Brain microvascular endothelial cell (primary cell): ENCODE results near the gene LYSMD1.
A peak's percentile ranks its signal among the peaks of the same experiment; 100 is the strongest.

Source experiments
- DNase-seq: peaks from one replicate; pipeline ENCODE4 v3.0.0-alpha.2; 2020
- H3K27ac ChIP-seq: fragments of 250-450 bp; sonication (Bioruptor Pico); 2 replicates; pipeline ENCODE4 v1.5.1; 2020; ENCODE audit warnings: mild to moderate bottlenecking, moderate library complexity
- H3K27me3 ChIP-seq: fragments of 250-450 bp; sonication (Bioruptor Pico); replicated peaks from 2 replicates; pipeline ENCODE4 v1.5.1; 2020; ENCODE audit warnings: mild to moderate bottlenecking
- H3K36me3 ChIP-seq: fragments of 250-450 bp; sonication (Bioruptor Pico); replicated peaks from 2 replicates; pipeline ENCODE4 v1.5.1; 2020; ENCODE audit warnings: mild to moderate bottlenecking
- H3K4me3 ChIP-seq: 2 replicates; pipeline ENCODE4 v1.5.1; 2011; ENCODE audit warnings: low read depth, mild to moderate bottlenecking, control low read depth, low read length, moderate library complexity
- in situ Hi-C: cut with HindIII; loops from 2 replicates; pipeline ENCODE4 v1.10.0; 2017; ENCODE audit warnings: low sequenced_read_pairs, low pct_ligation_motif_present
- TF ChIP-seq, protein P1 (sequence below): IDR thresholded peaks from 2 replicates; pipeline ENCODE4 v1.5.1; 2011; ENCODE audit warnings: low read depth, mild to moderate bottlenecking, moderate library complexity, low read length, control low read depth, inconsistent platforms; ENCODE audit errors: missing control alignments

Gene LYSMD1

DNA sequence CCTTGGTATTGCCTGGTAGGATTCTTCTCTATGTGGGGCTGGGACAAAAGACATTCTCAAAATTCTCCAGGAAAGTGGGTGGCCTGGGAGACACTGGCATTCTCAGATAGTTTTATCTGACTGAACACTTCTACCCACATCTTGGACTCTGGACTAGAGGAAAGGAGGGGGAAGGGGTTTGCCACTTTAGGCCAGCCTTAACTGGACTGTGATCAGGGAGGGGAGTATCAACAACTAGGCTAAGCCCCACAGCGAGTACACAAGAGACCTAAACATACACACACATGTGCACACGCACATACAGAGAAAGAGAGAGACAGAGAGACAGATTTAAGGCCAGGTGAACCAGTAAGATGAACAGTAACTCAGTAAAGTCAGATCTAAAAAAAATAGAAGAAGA, 18.0 kb downstream of the LYSMD1 start:
- Histone ChIP-seq H3K27ac (no peak overlapping the region), H3K4me3 (no peak overlapping the region), H3K27me3 (no peaks in the 10 kb centered on the region), H3K36me3 (no peaks in the 10 kb centered on the region)
- in situ Hi-C loops = no loop called here
- DNase-seq = no peak
- TF ChIP-seq, protein P1, sequence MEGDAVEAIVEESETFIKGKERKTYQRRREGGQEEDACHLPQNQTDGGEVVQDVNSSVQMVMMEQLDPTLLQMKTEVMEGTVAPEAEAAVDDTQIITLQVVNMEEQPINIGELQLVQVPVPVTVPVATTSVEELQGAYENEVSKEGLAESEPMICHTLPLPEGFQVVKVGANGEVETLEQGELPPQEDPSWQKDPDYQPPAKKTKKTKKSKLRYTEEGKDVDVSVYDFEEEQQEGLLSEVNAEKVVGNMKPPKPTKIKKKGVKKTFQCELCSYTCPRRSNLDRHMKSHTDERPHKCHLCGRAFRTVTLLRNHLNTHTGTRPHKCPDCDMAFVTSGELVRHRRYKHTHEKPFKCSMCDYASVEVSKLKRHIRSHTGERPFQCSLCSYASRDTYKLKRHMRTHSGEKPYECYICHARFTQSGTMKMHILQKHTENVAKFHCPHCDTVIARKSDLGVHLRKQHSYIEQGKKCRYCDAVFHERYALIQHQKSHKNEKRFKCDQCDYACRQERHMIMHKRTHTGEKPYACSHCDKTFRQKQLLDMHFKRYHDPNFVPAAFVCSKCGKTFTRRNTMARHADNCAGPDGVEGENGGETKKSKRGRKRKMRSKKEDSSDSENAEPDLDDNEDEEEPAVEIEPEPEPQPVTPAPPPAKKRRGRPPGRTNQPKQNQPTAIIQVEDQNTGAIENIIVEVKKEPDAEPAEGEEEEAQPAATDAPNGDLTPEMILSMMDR = no peak

DNA sequence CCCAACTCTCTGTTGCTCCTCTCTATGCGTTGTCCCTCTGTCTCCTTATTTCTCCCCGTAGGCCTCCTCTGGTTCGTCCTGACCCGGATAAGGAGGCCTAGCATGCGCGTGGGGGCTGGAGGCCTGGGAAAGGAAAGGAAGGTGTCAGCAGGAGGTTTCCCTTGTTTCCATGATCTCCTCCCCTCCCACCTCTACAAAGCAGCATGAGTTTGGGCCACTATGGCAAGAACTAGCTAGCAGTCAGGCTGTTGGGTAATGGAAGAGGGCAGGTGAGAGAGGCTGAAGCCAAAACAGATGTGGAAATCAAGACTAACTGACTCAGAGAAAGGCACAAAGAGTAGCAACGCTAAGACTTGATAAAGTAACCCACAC, 18.6 kb downstream of the LYSMD1 start:
- in situ Hi-C loops = no loop called here
- Histone ChIP-seq H3K27me3 (no peaks in the 10 kb centered on the region), H3K4me3 (peak overlapping the region; percentile 72), H3K36me3 (no peaks in the 10 kb centered on the region), H3K27ac (peak overlapping the region; percentile 4)
- DNase-seq = no peak
- TF ChIP-seq, protein P1 = no peak

DNA sequence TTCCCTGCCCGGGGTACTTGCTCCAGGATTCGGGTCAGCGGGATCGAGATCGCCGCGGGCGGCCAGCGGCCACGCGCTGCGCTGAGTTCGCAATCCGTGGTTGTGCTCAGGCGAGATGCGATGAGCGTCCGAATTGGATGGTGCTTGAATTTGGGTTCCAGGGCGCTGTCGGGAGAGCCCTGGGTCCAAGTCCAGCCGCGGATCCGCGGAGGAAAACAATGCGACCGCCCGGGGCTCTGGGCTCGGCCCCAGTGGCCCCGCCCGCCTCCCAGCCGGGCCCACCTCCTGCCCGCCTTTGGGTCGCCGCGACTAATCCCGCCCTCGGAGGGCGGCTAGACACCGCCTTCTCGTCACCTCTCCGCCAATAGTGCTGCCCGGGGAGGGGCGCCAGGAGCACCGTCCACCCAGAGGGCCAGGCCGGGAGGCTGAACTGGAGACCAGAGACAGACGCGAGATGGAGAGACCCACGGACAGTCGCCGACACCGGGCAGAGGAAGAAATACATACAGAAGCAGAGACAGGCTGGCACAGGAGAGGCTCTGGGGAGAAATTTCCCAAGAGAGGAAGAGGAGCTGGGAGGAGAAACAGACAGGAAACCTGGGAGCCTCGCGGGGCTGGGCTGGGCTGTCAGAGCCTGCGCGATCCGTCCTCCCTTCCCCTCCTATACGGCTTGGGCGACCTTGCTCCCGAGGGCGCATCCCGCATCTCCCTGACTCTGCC, 19.1 kb downstream of the LYSMD1 start, which contains the start of gene SEMA6C:
SEMA6C (minus strand) TSS at position 220 of the 720 bp plus-strand sequence. CDS start 4,010 bp downstream, outside the sequence.
- Histone ChIP-seq H3K27me3 (no peaks in the 10 kb centered on the region), H3K36me3 (no peaks in the 10 kb centered on the region), H3K27ac (peak within 1 kb of the TSS; percentile 4), H3K4me3 (peak within 1 kb of the TSS; percentile 72)
- DNase-seq = peak; percentile 87
- TF ChIP-seq, protein P1 = no peak
- in situ Hi-C loops = no loop called here

DNA sequence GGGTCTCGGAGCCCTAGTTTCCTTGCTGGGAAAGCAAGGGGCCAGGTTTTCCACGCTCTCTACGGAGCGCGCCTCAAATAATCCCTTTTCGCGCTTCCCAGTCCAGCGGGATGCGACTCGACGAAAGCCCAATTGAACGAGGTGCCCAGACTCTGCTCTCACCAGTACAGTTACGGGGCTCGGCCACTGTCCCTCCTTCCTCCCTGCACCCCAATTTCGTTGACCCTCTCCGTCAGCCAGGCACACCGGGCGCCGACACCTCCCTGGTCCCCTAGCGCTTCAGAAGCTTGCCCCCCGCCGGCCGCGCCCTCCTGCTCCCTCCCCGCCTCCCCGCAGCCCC, 19.7 kb downstream of the LYSMD1 start:
- no peaks in the 10 kb centered on the region for H3K36me3 ChIP-seq
- no peak for DNase-seq
- H3K4me3 ChIP-seq = peak overlapping the region; percentile 72
- H3K27me3 ChIP-seq = no peaks in the 10 kb centered on the region
- TF ChIP-seq, protein P1 = no peak
- in situ Hi-C loops = no loop called here
- H3K27ac ChIP-seq = no peak overlapping the region

- peak; percentile 13 for DNase-seq
- H3K27me3 ChIP-seq = no peaks in the 10 kb centered on the region
- peak overlapping the region; percentile 72 for H3K4me3 ChIP-seq
- H3K36me3 ChIP-seq = no peaks in the 10 kb centered on the region
- TF ChIP-seq, protein P1 = no peak
- no peak overlapping the region for H3K27ac ChIP-seq
- in situ Hi-C loops = no loop called here
These were observed 20.2 kb downstream of the LYSMD1 start for GRCh38 chr1:151145304-151146071.
